B cell (primary cell): ENCODE measurements around the gene RIC8B.

ENCODE experiments used
- EZH2 ChIP-seq: IDR thresholded peaks from 2 replicates; pipeline ENCODE4 v1.6.1; 2012; ENCODE audit warnings: borderline replicate concordance, low read depth, mild to moderate bottlenecking, moderate library complexity, low read length; ENCODE audit not compliant: insufficient read depth, poor library complexity, severe bottlenecking
- TF ChIP-seq, protein P1 (sequence below): fragments of 200-600 bp; IDR thresholded peaks from one replicate; pipeline ENCODE4 v1.8.0; 2022; ENCODE audit warnings: antibody characterized with exemption, mild to moderate bottlenecking

DNA sequence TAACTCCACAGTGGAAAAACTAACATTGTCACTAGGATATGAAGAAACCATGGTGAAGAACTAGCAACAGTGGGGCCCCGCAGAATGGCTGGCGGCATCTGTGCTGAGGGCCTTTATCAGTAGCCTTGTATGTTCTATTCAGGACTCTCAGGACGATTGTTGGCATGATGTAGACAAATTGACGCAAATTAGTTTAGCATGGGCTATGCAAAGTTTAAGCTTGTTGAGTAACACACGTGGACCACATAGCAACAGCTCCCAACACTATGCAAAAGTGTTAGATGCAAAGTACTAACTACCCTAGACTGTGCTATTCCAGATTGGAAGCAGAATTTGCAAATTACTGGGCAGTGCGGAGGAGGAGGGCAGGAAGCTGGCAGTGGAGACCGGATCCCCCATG is 143.0 kb downstream of the RIC8B start:
- TF ChIP-seq, protein P1, sequence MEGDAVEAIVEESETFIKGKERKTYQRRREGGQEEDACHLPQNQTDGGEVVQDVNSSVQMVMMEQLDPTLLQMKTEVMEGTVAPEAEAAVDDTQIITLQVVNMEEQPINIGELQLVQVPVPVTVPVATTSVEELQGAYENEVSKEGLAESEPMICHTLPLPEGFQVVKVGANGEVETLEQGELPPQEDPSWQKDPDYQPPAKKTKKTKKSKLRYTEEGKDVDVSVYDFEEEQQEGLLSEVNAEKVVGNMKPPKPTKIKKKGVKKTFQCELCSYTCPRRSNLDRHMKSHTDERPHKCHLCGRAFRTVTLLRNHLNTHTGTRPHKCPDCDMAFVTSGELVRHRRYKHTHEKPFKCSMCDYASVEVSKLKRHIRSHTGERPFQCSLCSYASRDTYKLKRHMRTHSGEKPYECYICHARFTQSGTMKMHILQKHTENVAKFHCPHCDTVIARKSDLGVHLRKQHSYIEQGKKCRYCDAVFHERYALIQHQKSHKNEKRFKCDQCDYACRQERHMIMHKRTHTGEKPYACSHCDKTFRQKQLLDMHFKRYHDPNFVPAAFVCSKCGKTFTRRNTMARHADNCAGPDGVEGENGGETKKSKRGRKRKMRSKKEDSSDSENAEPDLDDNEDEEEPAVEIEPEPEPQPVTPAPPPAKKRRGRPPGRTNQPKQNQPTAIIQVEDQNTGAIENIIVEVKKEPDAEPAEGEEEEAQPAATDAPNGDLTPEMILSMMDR = no peak
- no peak for TF ChIP-seq EZH2
